Measurements from ENCODE around the gene NTM.

NTM gene

DNA sequence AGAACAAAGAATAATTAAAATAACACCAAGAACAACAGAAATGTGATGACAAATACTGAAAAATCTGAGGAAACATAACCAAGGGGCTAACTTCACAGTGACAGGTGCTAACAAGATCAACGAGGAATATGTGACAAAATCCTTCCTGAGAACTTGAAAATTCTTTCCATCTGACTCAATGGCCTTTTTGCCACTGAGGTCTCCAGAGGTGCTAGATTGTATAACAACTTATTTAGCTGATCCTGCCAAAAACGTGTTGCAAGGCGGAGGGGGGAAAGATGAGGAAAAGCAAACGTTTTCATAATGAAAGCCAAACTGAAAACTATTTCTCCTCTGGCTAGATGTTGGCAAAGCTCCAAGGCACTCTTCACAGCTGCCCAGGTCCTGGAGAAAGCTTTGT is 364.5 kb downstream of the NTM start:
- DNase-seq (ENCODE audit: low read depth) = no peak

- no peak for DNase-seq (ENCODE audit: low read depth)
These were observed 366.9 kb downstream of the NTM start for GRCh38 chr11:131737357-131737756.

GRCh38 chr11:131739243-131739882 is 368.9 kb downstream of the NTM start:
- DNase-seq (ENCODE audit: low read depth) = no peak

DNA sequence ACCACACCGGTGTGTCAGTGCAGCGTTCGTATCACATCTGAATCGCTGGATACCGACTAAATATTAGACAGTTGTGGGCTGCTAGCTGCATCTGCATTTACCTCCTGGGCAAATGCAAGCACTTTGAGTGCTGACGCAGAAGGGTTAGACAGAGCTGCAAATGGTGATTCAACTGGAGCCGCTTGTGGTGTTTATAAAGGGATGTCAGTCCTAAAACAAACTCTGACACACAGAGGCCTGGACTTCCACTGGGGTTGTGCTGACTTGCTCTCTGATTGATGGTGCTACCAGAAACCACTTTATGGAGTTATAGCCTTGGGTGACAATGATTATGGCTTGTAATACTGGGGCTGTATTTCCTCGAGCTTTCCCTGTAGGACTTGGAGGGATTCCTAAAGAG is 374.4 kb downstream of the NTM start:
- no peak for DNase-seq (ENCODE audit: low read depth)

DNA sequence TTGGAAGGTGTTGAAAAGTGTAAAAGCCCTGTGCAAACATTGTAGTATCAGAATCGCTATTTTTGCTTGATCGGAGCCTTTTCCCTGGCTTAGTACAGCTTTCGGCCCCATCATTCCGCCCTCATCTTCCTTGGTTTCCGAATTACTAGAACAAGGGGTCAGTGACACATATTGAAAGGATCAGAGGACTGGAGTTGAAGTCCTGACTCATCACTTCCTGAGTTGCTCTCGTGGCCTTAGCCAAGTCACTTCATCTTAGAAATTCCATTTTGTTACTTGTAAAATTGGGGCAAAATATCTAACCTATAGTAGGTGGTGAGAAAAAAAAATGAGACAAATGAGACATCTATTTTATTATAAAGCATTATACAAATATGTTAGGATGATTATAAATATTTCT is 375.0 kb downstream of the NTM start:
- DNase-seq (ENCODE audit: low read depth) = no peak

DNA sequence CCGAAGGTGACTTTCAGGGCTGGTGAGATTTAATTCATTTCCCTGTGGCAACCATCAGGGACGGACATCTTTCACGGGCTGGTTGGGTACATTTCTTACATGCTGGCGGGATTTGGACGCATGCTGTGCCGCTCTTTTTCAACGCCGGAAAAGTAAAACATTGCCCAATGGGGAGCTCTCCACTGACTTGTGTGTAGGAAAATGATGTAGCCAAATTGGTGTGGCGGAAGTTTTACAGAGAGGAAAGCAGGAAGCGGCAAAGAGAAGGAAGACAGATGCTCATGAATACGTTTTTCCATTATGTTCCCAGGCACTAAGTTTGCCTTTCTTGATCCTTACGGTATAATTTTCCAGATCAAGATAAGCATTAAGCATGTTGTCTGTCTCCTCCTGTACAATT is 375.8 kb downstream of the NTM start:
- no peak for DNase-seq (ENCODE audit: low read depth)

- DNase-seq (ENCODE audit: low read depth) = no peak
These were observed 378.0 kb downstream of the NTM start for GRCh38 chr11:131748151-131749050.

- DNase-seq (ENCODE audit: low read depth) = no peak
These were observed 378.7 kb downstream of the NTM start for GRCh38 chr11:131749101-131749500.

- DNase-seq (ENCODE audit: low read depth) = no peak
These were observed 379.7 kb downstream of the NTM start for GRCh38 chr11:131750152-131750551.

- DNase-seq (ENCODE audit: low read depth) = no peak
These were observed 380.3 kb downstream of the NTM start for GRCh38 chr11:131750692-131751091.

GRCh38 chr11:131754671-131755070 is 384.3 kb downstream of the NTM start:
- no peak for DNase-seq (ENCODE audit: low read depth)

- DNase-seq (ENCODE audit: low read depth) = no peak
These were observed 386.2 kb downstream of the NTM start for GRCh38 chr11:131756479-131757110.

DNA sequence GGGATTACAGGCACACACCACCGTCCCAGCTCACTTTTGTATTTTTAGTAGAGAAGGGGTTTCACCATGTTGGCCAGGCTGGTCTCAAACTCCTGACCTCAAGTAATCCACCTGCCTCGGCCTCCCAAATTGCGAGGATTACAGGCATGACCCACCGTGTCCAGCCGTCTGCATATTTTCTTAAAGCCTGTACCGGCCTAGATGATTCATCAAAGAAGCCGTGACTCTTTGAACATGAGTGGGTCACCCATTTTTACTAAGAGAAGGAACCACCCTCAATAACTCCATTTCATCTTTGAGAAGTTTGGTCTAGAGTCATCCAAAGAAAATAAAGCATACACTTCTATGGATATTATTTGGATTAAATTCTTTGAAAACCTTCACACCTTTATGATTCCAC is 388.3 kb downstream of the NTM start:
- DNase-seq (ENCODE audit: low read depth) = no peak

GRCh38 chr11:131759140-131759539 is 388.7 kb downstream of the NTM start:
- DNase-seq (ENCODE audit: low read depth) = no peak

- no peak for DNase-seq (ENCODE audit: low read depth)
These were observed 390.0 kb downstream of the NTM start for GRCh38 chr11:131760091-131761061.

- DNase-seq (ENCODE audit: low read depth) = no peak
These were observed 392.1 kb downstream of the NTM start for GRCh38 chr11:131762346-131763110.

DNA sequence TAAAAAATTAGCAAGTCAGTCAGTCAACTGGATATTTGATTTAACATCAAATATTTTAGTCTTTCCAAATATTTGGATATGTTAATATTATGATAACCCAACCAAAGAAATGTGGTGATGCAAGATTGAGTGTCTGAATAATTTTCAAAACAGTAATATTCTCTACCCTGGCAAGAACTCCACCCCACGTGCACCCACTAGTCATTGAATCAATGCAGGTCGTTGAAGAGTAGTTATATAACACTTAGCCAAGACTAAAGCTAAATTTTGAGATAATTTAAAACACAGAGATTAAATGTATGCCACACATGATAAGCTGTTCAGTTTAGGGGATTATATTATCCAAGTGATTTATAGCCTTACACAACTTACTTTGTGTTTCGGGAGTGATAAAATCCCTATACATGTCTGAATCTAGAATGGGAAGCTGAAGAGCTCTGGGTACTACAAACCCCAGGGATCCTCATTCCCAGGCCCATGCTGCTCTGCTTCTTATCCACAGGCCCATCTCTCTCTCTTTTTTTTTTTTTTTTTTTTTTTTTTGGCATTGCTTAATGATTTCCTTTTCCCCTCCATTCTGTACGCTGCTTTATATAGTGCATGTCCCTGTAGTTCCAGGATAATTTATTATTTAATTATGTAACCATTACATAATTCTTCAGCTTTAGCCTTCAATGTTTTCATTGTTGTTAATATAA is 392.9 kb downstream of the NTM start:
- DNase-seq (ENCODE audit: low read depth) = no peak

DNA sequence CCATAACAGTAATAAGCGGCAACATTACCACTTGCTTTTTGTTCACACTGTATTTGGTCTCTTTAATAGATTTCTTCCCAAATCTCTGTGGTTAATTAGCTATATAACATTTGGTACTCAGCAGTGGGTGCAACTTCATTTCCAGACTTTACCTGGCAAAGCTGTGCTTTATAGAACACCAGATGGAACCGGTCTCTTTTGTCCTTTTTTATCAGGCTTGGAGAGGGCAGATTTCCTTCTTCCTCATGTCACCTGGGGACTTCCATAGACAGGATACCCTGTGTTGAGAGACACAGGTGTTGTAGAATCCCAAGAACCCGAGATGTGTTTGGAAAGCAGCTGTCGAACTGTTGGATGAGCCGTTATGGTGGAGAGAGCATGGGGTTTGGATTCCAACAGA is 393.7 kb downstream of the NTM start:
- no peak for DNase-seq (ENCODE audit: low read depth)

- DNase-seq (ENCODE audit: low read depth) = no peak
These were observed 394.2 kb downstream of the NTM start for GRCh38 chr11:131764649-131765048.

GRCh38 chr11:131766637-131767036 is 396.2 kb downstream of the NTM start:
- no peak for DNase-seq (ENCODE audit: low read depth)

All from T follicular helper cell (primary cell).